Chondrocyte (in vitro differentiated cells): ENCODE data around the gene HOXC11. TPM values are rescaled to one million over a fixed set of nuclear protein-coding genes. Genes with fewer than 3 reads are reported as not detected.

Experiments
- DNase-seq: peaks from one replicate; pipeline ENCODE4 v3.0.0; 2021; ENCODE audit warnings: mixed read lengths, low spot score
- H3K27ac Mint-ChIP-seq: one replicate; pipeline ENCODE4 v1.8.0; 2021; ENCODE audit warnings: mild to moderate bottlenecking, moderate library complexity, mixed read lengths; ENCODE audit not compliant: unreplicated experiment
- H3K27me3 Mint-ChIP-seq: 2 replicates; pipeline ENCODE4 v1.8.0; 2021; ENCODE audit warnings: low read depth, mixed read lengths
- H3K36me3 Mint-ChIP-seq: 2 replicates; pipeline ENCODE4 v1.8.0; 2021; ENCODE audit warnings: low read depth, mixed read lengths
- H3K4me1 Mint-ChIP-seq: 2 replicates; pipeline ENCODE4 v1.8.0; 2021; ENCODE audit warnings: low read depth, mild to moderate bottlenecking, mixed read lengths
- H3K4me3 Mint-ChIP-seq: one replicate; pipeline ENCODE4 v1.8.0; 2021; ENCODE audit warnings: mild to moderate bottlenecking, moderate library complexity, mixed read lengths; ENCODE audit not compliant: unreplicated experiment
- H3K9me3 Mint-ChIP-seq: 2 replicates; pipeline ENCODE4 v1.8.0; 2021; ENCODE audit warnings: low read depth, mixed read lengths
- CTCF ChIP-seq: fragments of 200-600 bp; sonication (generic); IDR thresholded peaks from 2 replicates; pipeline ENCODE4 v1.5.0; 2021; ENCODE audit warnings: antibody characterized with exemption, mild to moderate bottlenecking, moderate library complexity
- total RNA-seq: library from RNA; stranded (reverse); gene quantifications from 3 replicates; pipeline ENCODE4 v1.2.1, GENCODE V29; 2021

The HOXC11 gene
- total RNA-seq, 1 donor from 2014 or later = not detected

DNA sequence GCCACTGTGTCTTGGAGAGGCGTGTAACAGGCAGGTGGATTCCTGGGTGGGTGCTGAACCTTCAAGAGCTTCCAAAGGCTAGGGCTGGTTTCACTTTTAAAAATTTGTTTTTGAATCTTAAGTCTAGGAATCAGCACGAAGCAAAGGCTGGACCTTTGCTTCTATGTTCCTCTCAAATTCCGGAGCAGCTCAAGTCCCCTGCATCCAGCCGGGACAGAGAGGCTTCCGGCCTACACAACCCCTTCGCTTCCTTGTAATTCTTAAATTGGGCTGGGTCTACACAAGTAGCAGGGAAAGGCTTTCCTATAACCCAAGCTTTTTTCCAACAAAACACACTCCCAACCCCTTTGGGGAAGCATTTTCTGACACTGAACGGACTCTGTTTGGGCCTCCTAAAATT lies 9.9 kb upstream of the HOXC11 start:
- H3K27ac Mint-ChIP-seq = no peak overlapping the region
- H3K4me3 Mint-ChIP-seq = no peak overlapping the region
- H3K9me3 Mint-ChIP-seq = no peaks in the 10 kb centered on the region
- no peak for TF ChIP-seq CTCF
- peaks cover 7% of the 10 kb centered on the region for H3K4me1 Mint-ChIP-seq
- peaks cover 87% of the 10 kb centered on the region for H3K27me3 Mint-ChIP-seq
- DNase-seq = no peak
- H3K36me3 Mint-ChIP-seq = peaks cover 13% of the 10 kb centered on the region

- DNase-seq = no peak
- Mint-ChIP-seq H3K27me3 (peaks cover 87% of the 10 kb centered on the region), H3K27ac (no peak overlapping the region), H3K4me3 (no peak overlapping the region), H3K9me3 (no peaks in the 10 kb centered on the region), H3K4me1 (peaks cover 7% of the 10 kb centered on the region), H3K36me3 (peaks cover 8% of the 10 kb centered on the region)
- TF ChIP-seq CTCF = no peak
These were observed 9.3 kb upstream of the HOXC11 start for GRCh38 chr12:53963434-53964314.

DNA sequence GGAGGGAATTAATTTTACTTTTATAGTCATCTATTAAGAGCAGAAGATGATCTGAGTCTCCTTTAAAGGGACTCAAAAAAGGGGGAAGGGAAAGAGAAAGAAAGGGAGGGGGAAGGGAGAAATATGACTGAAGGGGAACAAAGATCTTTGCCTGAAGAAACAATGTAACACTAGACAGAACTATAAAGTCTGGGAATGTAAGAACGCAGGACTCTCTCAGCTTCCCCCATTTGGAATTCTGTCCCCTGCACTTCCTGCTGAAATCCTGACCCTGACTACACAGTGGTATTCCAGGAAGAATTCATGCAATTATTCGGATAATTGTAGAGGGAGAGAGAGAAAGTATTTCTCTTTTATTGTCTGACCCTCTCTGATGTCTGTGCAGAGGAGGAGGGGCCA lies 8.6 kb upstream of the HOXC11 start:
- no peak for TF ChIP-seq CTCF
- H3K4me3 Mint-ChIP-seq = no peak overlapping the region
- H3K27ac Mint-ChIP-seq = no peak overlapping the region
- H3K4me1 Mint-ChIP-seq = peaks cover 7% of the 10 kb centered on the region
- peaks cover 88% of the 10 kb centered on the region for H3K27me3 Mint-ChIP-seq
- H3K36me3 Mint-ChIP-seq = peaks cover 8% of the 10 kb centered on the region
- H3K9me3 Mint-ChIP-seq = no peaks in the 10 kb centered on the region
- no peak for DNase-seq

DNA sequence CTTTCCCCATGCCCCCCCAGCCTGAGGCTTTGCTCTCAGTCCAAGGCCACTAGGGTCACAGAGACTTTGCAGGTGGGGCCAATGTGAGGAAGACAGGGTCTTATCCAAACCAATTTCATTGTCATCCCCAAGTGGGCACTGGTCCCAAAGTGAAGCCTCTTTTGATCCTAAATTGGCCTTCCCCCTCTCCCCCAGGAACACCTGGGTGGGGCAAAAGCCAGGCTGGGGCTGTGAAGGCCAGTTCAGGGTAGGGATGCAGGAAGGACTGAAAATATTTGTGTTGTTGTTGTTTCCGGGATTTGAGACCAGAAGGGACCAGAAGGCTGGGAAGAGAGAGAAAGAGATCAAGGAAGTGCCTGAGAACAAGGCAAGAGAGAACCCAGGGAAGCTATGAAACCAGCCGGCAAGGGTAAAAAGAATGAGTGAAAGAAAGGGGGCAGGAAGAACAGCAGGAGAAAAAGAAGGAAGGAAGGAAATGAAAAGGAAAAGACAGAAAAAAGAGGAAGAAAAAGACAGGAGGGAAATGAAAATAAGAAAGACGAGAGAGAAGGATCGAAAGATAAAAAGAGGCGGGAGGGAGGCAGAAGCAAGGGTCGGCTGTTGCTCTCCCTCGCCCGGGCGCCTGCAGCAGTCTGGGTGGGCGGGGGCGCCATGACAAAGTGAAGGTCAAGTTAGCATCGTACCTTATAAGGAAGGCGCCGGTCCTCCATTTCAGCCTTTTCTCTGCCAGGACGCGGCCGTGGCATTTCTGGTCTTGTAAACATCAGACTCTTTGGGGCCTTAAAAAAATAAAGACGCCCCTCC lies 7.4 kb upstream of the HOXC11 start:
- TF ChIP-seq CTCF = no peak
- no peak for DNase-seq
- H3K9me3 Mint-ChIP-seq = no peaks in the 10 kb centered on the region
- no peak overlapping the region for H3K27ac Mint-ChIP-seq
- peaks cover 88% of the 10 kb centered on the region for H3K27me3 Mint-ChIP-seq
- no peak overlapping the region for H3K4me3 Mint-ChIP-seq
- H3K36me3 Mint-ChIP-seq = peaks cover under 1% of the 10 kb centered on the region
- peaks cover 7% of the 10 kb centered on the region for H3K4me1 Mint-ChIP-seq

DNA sequence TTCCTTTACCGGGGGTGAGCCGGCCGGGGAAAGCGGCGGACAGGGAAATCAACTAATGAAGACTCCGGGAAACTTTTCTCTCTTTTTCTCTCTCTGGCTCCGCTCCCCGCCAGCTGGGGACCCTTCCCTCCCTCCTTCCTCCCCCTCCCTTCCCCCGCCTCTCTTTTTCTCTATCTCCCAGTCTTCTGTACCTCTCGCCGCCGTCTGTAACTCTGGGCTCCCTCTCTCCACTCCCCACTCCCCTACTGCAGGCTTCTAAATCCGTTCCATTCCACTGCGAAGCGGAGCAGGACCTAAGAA lies 6.9 kb upstream of the HOXC11 start:
- no peak for TF ChIP-seq CTCF
- H3K27me3 Mint-ChIP-seq = peaks cover 90% of the 10 kb centered on the region
- no peaks in the 10 kb centered on the region for H3K9me3 Mint-ChIP-seq
- DNase-seq = no peak
- no peak overlapping the region for H3K27ac Mint-ChIP-seq
- peaks cover 7% of the 10 kb centered on the region for H3K4me1 Mint-ChIP-seq
- H3K36me3 Mint-ChIP-seq = no peaks in the 10 kb centered on the region
- H3K4me3 Mint-ChIP-seq = no peak overlapping the region
